Prostate gland (tissue), 2 donors: ENCODE measurements around the gene CNGA4.
A peak's percentile ranks its signal among the peaks of the same experiment; 100 is the strongest.

Source experiments
- POLR2AphosphoS5 ChIP-seq: sonication (generic); formaldehyde crosslinking; IDR thresholded peaks from one replicate; pipeline ENCODE4 v1.6.1; 2017; ENCODE audit warnings: antibody characterized with exemption
- TF ChIP-seq, protein P1 (sequence below), 4 experiments: fragments of 200-600 bp in 2 of 4; fragments of 450-650 bp in 2 of 4; sonication (generic) in 2 of 4; IDR thresholded peaks; 1 replicate in 3 of 4; 2 replicates in 1 of 4; pipeline ENCODE4 v1.5.1; 2016 to 2019; ENCODE audit warnings: antibody characterized with exemption in 4 of 4, mild to moderate bottlenecking in 2 of 4, moderate library complexity in 2 of 4

DNA sequence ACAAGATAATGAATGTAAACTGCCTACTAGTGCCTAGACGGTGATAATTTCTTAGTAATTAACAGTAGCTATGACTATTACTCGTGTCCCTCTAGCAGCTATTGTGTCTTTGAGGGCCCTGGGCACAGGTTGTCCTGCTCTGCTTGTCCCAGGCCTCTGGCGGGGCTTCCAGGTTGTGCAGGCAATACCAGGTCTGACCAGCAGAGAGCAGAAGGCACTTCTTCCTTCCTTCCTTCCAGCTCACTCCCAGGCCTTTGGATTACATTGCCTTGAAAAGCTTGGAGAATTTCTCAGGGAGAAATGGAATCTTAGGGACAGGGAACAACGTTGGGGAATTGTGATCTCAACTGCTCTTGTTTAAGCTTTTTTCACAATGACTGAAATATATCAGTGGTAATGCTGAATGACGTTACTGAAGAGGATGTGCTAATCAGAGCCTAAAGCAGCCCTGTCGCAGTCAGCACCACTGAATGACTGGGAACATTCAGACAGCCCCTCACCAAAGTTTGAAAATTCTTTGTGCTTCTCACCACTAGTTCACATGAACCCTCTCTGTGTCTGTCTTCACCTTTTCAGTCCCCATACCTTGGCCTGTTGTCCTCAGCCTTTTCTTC is 12.3 kb downstream of the CNGA4 start:
- TF ChIP-seq, protein P1, sequence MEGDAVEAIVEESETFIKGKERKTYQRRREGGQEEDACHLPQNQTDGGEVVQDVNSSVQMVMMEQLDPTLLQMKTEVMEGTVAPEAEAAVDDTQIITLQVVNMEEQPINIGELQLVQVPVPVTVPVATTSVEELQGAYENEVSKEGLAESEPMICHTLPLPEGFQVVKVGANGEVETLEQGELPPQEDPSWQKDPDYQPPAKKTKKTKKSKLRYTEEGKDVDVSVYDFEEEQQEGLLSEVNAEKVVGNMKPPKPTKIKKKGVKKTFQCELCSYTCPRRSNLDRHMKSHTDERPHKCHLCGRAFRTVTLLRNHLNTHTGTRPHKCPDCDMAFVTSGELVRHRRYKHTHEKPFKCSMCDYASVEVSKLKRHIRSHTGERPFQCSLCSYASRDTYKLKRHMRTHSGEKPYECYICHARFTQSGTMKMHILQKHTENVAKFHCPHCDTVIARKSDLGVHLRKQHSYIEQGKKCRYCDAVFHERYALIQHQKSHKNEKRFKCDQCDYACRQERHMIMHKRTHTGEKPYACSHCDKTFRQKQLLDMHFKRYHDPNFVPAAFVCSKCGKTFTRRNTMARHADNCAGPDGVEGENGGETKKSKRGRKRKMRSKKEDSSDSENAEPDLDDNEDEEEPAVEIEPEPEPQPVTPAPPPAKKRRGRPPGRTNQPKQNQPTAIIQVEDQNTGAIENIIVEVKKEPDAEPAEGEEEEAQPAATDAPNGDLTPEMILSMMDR (IDR thresholded peaks at IDR 0.05), result peak; percentile 46 to 85 (median 74)
- TF ChIP-seq POLR2AphosphoS5, result peak; percentile 19
